Stimulated activated CD4-positive, alpha-beta T cell treated with anti-CD3 and anti-CD28 coated beads, Interleukin-4, amount 100 ng/mL, for 48 hours (primary cell): Measurements from ENCODE around the gene SULT1C4.
"Not testable (repeated sequence)": the region's sequence is repeated elsewhere in the genome, so short reads cannot be mapped to it uniquely, and the experiment has no call there.

ENCODE experiments used
- DNase-seq, 2 donors: peaks; one replicate each; pipeline ENCODE4 v3.0.0-alpha.2; 2020; ENCODE audit warnings: low read depth in 2 of 2

Gene SULT1C4

DNA sequence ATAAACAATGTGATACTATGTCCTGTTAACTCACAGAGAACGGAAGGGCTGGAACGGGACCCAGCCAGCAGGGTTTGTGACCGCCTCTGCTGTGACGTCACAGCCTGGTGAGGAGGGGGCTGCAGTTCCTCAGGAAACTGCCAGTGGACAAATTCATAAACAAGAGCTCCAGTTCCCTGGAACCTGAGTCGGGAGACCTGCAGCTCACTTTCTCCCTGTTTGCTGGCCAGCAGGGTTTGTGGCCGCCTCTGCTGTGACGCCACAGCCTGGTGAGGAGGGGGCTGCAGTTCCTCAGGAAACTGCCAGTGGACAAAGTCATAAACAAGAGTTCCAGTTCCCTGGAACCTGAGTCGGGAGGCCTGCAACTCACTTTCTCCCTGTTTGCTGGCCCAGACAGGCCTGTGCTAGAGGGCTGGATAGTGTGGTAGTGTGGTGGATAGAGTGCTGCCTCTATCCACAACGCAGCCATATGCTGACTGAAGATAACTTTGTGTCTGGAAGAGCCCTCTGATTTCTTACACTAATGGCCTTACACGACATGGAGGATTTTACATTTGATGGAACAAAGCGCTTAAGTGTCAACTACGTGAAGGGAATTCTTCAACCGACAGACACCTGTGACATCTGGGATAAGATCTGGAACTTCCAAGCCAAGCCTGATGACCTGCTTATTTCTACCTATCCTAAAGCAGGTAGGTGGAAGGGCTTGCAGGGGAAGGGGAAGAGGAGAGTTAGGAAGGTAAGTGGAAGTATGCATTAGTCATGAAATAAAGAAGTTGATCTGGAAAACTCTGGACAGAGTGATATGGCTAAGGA is at the start of gene SULT1C4:
TSS of gene SULT1C4 (plus strand) at position 140 of the 816 bp plus-strand sequence. CDS start at position 524, 384 bp downstream.
- DNase-seq, result no peak

DNA sequence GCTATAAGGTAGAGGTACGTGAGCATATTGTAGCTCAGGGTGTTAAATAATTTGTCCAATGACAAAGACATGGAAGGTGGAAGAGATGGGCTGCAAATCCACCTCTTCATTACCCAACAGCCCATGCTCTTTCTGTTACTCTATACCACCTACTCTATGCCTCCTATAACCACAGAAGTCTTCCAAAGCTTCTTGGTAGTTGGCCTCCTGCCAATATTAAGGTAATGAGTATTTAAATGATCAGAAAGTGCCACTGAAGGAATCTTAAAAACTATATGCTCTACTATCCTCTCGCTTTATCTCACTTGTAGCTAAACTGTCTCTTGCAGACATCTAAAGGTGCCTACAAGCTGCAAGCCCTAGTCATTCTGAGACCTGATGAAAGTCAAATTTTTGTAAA is 48.0 kb upstream of the SULT1C4 start:
- DNase-seq, result no peak

DNA sequence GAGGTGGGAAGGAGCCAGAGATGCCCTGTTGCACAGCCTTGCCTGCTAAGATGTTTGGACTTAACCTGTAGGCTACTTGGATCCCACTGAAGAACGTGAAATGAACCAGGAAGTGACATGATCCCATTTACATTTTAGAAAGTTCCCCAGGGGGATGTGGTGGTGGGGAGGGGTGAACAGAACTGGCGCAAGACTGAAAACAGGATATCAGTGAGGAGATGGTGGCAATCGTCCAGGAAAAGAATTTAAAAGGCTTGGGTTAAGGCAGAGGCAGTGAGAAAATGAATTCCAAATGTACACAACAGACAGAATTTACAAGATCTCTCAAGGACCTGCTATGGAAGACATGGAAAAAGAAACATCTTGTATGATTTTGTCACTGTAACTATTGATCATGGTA is 46.8 kb upstream of the SULT1C4 start:
- DNase-seq, result no peak

DNA sequence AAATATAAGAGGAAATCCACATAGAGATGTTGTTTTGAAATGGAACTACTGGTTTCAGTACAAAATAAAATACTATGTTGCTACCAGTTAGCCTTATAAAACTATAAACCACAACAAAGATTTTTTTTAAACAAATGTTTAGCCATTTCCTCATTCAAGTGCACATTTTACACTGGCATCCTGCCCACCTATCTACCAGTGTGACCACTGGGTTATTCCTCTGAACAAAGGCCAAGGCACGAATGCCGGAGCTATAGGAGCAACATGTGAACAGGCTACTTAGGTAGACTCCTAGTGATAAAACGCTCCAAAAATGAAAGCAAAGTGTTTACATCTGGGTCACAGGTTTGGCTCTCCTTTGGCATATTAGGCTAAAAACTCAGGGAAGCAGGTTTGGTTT is 31.8 kb upstream of the SULT1C4 start:
- DNase-seq, result no peak

DNA sequence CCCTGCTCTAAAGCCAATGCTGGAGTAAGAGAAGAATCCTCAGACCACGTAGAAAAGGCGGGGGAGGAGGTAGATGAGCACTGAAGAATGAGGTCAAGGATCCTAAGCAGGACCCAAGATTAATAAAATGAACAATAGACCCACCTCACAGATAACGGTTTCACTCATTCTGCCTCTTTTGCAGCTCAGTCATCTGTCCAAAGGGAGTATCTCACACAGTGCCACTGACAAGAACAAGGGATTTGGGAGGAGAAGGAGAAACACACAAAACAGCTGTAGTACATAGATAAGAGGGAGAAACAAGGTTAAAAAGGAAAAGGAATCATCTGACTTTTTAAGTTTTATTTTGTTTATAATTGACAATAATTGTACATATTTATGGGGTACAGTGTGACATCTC is 30.9 kb upstream of the SULT1C4 start:
- no peak for DNase-seq

DNA sequence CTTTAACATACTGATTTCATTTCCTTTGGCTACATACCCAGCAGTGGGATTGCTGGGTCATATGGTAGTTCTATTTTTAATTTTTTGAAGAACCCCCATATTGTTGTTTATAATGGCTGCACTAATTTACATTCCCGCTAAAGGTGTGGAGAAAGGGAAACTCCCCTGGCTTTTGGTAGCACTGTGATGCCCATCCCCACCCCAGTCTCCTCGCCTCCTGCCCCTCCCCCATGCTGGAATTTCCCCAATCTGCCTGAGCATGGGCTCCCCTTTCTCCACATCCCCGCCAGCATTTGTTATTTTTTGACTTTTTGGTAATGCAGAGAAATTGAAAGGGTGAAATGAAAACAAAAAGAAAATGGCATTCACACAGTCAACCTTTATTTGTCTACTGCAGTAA is 30.0 kb upstream of the SULT1C4 start:
- DNase-seq, result no peak

DNA sequence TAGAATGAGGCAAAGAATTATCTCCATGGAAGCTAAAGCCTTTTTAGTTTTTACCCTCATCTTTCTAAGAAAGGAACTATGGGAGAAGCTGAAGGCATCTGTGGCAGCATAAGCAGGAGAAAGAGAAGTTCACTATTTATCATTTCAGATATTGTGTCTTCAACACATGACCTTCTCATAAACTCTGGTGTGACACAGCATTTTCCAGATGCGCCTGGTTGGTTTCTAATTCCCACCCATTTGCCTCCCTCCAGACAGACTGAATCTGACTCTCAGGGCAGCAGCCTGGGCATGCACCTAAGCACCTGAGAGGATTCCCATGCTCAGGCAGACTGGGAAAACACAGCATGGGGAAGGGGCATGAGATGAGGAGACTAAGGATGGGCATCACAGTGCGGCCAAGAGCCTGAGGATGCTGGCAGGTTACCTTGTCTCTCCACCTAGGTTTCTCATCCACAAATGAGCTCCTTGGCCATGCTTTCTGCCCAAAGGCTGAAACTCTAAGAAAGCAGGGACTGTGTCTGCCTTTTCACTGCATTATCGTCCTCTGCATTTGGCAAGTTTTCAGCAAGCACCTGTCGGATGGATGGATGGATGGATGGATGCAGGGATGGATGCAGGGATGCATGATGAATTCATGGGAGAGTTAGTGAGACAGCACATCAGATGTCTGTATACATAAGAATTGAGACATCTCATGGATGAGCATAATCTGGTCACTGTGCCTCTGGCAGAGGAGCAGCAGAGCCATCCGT is 28.8 kb upstream of the SULT1C4 start:
- DNase-seq, result no peak

DNA sequence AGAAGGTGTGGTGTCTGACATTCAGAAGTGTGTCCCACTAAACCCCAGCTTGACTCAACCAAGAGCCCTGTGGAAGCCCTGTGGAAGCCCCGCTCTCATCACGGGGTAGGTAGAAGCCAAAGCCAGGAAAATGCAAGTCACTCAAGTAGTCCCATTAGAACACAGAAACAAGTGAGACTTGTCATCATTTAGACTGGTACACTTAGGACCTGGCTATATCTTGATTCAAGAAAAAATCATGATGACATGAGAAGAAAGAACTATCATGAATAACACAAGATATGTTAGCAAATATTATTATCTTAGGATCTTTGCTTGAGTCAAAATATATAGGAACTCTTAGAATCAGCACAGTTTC is 28.2 kb upstream of the SULT1C4 start:
- no peak for DNase-seq

DNA sequence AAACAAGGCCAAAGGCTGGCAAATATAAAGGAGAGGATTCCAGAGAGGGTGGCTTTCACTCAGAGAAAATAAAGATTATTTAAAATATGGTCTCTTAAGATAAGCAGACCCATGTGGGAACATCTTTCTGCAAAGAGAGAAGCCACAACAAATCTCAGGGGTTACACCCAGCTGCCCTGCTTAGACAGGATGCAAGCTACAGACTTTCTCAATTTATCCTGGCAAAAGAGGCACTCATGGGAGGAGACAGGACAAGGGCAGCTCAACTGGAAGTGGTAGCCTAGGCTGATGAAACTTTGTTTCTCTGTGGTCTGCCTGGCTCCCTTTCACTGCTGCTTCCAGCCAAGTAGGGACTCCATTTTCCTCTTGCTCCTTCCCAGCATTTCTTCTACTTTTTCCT is 25.9 kb upstream of the SULT1C4 start:
- DNase-seq, result no peak

DNA sequence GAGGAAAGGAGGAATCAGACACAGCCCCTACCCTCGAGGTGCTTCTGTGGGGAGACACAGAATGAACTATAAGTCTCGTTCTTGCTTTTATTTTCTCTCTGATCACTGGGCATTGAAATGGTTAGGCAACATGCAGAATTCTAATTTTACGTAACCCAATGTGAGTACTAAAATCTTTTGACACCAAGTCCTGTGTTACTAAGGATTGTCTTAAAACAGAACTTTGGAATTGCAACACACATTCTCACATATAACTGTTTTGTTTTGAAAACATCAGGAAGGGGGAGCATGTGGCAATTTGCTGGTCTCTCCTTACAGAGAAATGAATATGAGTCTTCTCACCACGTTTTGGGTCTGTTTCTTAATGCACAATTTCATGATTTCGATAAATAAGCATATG is 23.6 kb upstream of the SULT1C4 start:
- DNase-seq, result no peak

DNA sequence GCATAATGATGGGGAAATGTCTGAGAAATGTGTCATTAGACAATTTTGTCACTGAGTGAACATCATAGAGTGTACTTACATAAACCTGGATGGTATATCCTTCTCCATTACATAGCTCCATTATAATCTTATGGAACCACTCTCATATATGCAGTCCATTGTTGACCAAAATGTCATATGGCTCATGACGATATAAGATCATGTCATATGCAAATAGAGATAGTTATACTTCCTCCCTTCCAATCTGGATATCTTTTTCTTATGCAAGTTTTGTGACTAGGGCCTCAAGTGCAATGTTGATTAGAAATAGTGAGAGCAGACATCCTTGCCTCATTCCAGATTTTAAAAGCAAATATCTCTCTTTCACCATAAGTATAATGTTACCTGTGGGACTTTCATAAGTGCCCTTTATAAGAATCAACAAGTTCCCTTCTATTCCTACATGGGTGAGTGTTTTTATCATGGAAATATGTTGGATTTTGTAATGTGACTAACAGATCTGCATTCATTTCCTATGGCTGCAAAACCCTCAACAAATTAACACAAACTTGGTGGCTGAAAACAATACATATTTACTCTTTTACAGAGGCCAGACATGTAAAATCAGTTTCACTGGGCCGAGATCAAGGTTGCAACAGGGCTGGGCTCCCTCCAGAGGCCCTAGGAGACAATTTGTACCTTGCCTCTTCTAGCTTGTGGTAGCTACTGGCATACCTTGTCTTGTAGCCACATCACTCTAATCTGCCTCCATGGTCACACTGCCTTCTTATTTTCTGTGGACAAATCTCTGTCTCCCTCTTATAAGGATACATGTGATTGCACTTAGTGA is 21.6 kb upstream of the SULT1C4 start:
- DNase-seq, result no peak

DNA sequence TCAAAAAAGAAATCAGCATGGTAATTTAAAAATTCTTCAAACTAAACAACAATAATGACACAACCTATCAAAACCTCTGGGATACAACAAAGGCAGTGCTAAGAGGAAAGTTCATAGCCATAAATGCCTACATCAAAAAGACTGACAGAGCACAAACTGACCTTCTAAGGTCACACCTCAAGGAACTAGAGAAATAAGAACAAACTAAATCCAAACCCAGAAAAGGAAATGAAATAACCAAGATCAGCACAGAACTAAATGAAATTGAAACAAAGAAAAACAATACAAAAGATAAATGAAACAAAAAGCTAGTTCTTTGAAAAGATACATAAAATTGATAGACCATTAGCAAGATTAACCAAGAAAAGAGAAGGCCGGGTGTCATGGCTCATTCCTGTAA is 18.4 kb upstream of the SULT1C4 start:
- DNase-seq, result not testable (repeated sequence)

DNA sequence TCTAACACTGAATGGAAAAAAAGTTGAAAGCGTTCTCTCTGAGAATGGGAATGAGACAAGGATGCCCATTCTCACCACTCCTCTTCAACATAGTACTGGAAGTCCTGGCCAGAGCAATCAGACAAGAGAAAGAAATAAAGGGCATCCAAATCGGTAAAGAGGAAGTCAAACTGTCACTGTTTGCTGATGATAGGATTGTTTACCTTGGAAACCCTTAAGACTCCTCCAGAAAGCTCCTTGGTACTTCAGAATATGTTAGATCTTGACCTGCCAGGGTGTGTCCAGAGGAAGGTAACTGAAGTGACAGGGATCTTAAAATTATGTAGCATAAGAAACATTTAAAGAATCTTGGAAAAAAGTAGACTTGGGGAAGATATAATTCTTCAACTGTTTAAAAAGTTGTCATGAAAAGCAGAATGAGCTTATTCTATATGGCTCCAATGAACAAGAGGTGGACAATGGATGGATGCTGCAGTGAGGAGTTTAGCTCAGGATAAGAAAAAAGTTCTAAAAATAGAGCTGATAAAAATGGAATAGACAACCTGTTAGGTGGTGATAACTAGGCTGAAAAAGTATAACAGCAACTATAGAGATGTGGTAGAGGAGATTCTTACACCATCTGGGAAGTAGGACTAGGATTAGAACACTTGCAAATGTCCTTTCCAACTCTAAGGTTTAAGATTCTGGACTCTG is 16.8 kb upstream of the SULT1C4 start:
- DNase-seq, result no peak

DNA sequence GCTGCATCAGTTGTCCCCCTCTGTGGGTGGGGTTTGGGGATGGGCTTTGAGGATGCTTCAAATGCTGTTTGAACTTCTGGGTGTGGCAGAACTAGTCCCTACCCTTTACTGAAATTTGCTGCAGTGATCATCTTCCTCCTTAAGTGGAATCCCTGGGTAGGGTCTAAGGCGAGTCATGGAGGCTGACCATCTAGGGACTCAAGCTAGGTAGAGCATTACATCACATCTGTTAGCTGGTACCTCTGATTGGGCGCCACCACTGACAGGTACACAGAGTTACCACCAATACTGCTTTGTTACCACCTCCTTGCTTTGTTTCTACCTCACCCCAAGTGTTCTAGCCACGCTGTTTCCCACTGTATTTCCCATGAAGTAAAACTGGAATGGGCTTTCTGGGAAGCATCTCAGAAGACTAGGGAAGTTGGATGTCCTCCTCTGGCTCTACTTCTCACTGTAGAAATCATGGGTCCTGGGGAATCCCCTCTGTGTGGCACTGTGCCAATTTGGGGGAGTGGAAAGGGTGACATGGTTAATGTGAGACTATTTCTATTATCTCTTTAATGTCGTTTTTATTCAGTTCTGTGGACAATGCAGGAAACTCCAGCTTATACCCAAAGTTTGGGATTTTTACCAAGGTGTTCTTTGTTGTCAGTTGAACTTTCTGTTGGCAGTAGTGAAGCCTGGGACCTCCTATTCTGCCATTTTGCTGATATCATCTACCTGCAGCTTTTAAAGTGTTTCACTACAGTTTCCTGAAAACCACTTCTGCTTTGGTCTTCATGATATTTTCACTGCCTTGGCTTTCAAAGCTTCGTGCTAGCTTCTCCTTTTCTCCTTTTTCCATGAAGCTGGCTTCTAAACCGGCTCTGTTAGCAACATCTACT is 14.5 kb upstream of the SULT1C4 start:
- DNase-seq, result no peak

DNA sequence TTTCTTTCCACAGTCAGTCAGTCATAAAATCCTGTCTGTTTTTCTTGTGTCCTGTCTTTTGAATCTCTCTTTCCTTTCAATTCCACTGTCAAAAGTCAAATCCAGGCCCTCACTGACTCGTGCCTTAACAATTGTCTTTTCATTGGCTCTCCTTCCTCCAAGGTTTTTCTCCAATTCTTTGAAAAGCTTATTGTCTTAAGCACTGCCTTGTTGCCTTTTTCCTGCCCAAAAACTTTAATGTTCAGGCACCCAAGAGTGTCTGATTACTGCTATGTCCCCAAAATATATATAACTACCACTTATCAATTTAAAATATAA is 13.9 kb upstream of the SULT1C4 start:
- no peak for DNase-seq

DNA sequence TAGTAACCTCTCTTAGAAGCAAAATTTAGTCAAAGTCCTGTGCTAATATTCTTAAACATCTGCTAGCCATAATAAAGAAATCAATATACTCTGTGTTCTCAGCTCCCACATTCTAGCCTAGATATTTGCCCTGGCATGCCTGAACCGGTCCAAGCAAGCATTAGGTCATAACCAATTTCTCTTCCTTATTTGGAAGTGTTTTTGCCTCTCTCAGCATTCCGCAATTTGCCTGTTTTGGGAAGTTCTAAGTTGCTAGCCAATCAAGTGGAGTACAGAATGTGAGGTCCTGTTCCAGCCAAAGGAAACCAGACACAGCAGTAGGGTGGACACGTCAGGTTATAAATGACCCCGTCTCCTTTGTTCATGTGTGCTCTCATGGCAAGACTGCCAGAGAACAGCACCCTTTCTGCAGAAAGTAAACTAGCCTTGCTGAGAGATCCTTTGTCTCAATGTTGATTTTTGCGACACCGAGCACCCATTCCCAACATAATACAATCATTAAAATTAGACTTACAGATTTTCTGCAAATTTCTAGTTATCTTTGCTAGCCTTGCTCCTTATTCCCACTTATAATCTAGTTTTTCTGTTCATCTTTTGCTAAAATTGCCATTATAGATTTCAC is 13.0 kb upstream of the SULT1C4 start:
- no peak for DNase-seq

DNA sequence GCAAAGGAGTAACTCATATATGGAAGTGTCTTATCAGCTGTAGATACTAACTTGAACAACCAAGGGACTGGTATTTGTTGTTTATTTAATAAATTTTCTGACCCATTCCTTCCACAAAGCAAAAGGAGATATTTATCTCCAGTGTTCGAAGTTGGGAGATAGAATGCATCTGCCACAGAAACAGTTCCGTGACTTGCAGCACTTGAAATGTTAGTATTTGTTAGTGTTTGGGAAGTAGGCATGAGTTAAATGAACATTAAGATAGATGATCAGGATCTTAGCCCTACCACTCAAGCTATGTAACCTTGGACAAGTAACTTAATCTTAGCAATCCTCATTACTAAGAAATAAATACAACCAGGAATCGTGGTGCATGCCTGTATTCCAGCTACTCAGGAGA is 12.1 kb upstream of the SULT1C4 start:
- no peak for DNase-seq

DNA sequence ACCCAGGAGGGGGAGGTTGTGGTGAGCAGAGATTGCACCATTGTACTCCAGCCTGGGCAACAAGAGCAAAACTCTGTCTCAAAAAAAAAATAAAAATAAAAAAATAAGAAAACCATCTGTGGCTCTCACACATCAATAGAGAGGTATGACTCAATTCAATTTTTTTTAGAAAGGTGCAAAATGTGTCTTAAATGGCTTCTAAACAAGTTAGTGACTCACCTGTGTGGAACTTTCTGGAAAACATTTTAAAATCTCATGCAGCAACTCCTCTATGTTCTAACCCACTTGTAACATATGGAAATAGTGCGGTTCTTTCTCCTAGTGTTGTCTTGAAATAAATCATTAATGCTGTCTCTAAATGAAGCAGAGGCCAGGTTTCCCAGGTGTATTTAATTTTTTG is 10.7 kb upstream of the SULT1C4 start:
- no peak for DNase-seq

DNA sequence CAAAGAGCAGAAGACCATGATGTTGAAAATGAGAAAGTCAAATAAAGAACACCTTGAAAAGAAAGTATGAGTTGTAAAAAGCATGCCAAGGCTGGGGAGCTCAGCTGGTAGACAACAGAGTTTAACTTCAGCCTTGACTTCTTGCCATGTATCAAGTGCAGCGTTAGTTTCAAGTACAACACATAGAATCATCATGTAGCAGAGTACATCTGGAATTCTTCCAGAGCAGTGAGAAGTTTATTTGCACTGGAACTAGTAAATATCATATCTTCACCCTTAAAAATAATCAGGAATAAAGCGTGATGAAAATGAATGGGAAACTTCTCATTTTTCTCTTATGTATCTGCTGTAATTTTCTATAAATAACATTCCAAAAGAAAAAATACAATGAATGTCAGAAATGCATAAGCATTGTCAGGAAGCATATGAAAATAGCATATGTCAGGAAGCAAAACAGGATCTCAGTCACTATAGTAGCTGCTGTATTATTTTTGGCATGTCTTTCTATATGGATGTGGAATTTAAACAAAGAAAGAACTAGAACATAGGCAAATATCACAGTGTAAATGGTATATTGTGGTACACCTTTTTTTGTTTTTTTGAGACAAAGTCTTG is 10.1 kb upstream of the SULT1C4 start:
- no peak for DNase-seq

DNA sequence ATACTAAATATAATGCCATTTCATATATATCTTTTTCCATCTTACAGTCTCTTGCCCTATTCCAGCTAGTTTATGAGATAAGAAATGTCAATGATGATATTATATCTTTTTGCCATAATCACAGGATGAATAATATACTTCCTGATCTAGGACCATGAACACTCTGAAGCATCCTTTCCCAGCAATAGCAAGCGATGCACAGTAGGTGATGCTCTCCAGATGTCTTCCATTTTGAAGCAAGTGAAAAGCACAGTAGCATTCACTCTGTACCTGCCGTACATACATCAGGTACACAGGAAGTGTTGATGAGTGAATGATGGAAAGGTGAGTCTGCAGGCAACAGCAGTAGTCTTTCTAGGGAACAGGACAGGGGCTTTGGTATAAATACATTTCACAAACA is 8.6 kb upstream of the SULT1C4 start:
- DNase-seq, result no peak
